Measurements from ENCODE around the gene SP140L. TPM values are rescaled to one million over a fixed set of nuclear protein-coding genes. Genes with fewer than 3 reads are reported as not detected.

Gene SP140L
- total and polyA plus RNA-seq, 2 experiments from 2014 or later, result 8.0 to 11.5 TPM

GRCh38 chr2:230343747-230344146, 16.8 kb downstream of the SP140L start:
- Histone ChIP-seq H3K4me3 (no peak overlapping the region), H3K36me3 (ENCODE audit: low read depth) (peaks cover 13% of the 10 kb centered on the region), H3F3A (ENCODE audit: insufficient read depth) (peaks cover 10% of the 10 kb centered on the region; the same call in 1 of the 2 replicates), H3K9me3 (ENCODE audit: low read depth) (no peaks in the 10 kb centered on the region), H3K27me3 (replicated peaks; ENCODE audit: insufficient read depth) (no peaks in the 10 kb centered on the region), H3K27ac (no peak overlapping the region), H3K9ac (no peak overlapping the region), H3K9me2 (ENCODE audit: insufficient read depth) (no peaks in the 10 kb centered on the region), H3K4me1 (ENCODE audit: insufficient read depth) (no peaks in the 10 kb centered on the region), H2AFZ (no peak overlapping the region), H4K20me1 (ENCODE audit: insufficient read depth) (peaks cover 7% of the 10 kb centered on the region), H3K79me2 (ENCODE audit: insufficient read depth) (peaks cover 50% of the 10 kb centered on the region), H3K4me2 (ENCODE audit: unreplicated experiment) (no peak overlapping the region)
- TF ChIP-seq EZH2 (IDR thresholded peaks at IDR 0.05; ENCODE audit: insufficient read depth, poor library complexity, severe bottlenecking) (no peak), EZH2phosphoT487 (IDR thresholded peaks at IDR 0.05; ENCODE audit: insufficient read depth, low read depth) (0 out of 2 replicates have a peak, but pooled peaks have one; percentile 52)
- WGBS, 2 experiments (ENCODE audit: low coverage in 1 of 2, low lambda C conversion rate in 2 of 2, missing lambda C conversion rate in 2 of 2), result 28 to 34% methylated on average over 1 of the region's 1 CpG
- DNase-seq, result peak; percentile 30
- in situ Hi-C loops (cut with MboI), result no loop called here

- in situ Hi-C loops (cut with MboI), result no loop called here
- H3K4me2 ChIP-seq (ENCODE audit: unreplicated experiment), result no peak overlapping the region
- H3K27me3 ChIP-seq (replicated peaks; ENCODE audit: insufficient read depth), result no peaks in the 10 kb centered on the region
- 97 to 100% methylated on average over 1 of the region's 1 CpG for WGBS, 2 experiments (ENCODE audit: low coverage in 1 of 2, low lambda C conversion rate in 2 of 2, missing lambda C conversion rate in 2 of 2)
- H3K79me2 ChIP-seq (ENCODE audit: insufficient read depth), result peaks cover 72% of the 10 kb centered on the region
- H3K9me2 ChIP-seq (ENCODE audit: insufficient read depth), result no peaks in the 10 kb centered on the region
- H3K27ac ChIP-seq, result no peak overlapping the region
- no peak overlapping the region for H3K9ac ChIP-seq
- H4K20me1 ChIP-seq (ENCODE audit: insufficient read depth), result peaks cover 7% of the 10 kb centered on the region
- peaks cover 14% of the 10 kb centered on the region for H3K36me3 ChIP-seq (ENCODE audit: low read depth)
- no peak overlapping the region for H2AFZ ChIP-seq
- H3K4me3 ChIP-seq, result no peak overlapping the region
- TF ChIP-seq EZH2 (IDR thresholded peaks at IDR 0.05; ENCODE audit: insufficient read depth, poor library complexity, severe bottlenecking) (no peak), EZH2phosphoT487 (IDR thresholded peaks at IDR 0.05; ENCODE audit: insufficient read depth, low read depth) (no peak)
- no peaks in the 10 kb centered on the region for H3K9me3 ChIP-seq (ENCODE audit: low read depth)
- no peak for DNase-seq
- peaks cover 10% of the 10 kb centered on the region; the same call in 1 of the 2 replicates for H3F3A ChIP-seq (ENCODE audit: insufficient read depth)
- H3K4me1 ChIP-seq (ENCODE audit: insufficient read depth), result no peaks in the 10 kb centered on the region
Measured at GRCh38 chr2:230346465-230346864, 19.5 kb downstream of the SP140L start.

- WGBS, 2 experiments (ENCODE audit: low coverage in 1 of 2, low lambda C conversion rate in 2 of 2, missing lambda C conversion rate in 2 of 2), result 68 to 71% methylated on average over 1 of the region's 1 CpG
- H3K4me2 ChIP-seq (ENCODE audit: unreplicated experiment), result no peak overlapping the region
- peaks cover 14% of the 10 kb centered on the region for H3K36me3 ChIP-seq (ENCODE audit: low read depth)
- no peaks in the 10 kb centered on the region for H3K9me2 ChIP-seq (ENCODE audit: insufficient read depth)
- peak; percentile 10 for DNase-seq
- peaks cover 72% of the 10 kb centered on the region for H3K79me2 ChIP-seq (ENCODE audit: insufficient read depth)
- H3K9ac ChIP-seq, result no peak overlapping the region
- no peaks in the 10 kb centered on the region for H3K27me3 ChIP-seq (replicated peaks; ENCODE audit: insufficient read depth)
- TF ChIP-seq EZH2 (IDR thresholded peaks at IDR 0.05; ENCODE audit: insufficient read depth, poor library complexity, severe bottlenecking), result no peak
- no peak for TF ChIP-seq EZH2phosphoT487 (IDR thresholded peaks at IDR 0.05; ENCODE audit: insufficient read depth, low read depth)
- no peak overlapping the region for H3K27ac ChIP-seq
- H2AFZ ChIP-seq, result no peak overlapping the region
- H3K9me3 ChIP-seq (ENCODE audit: low read depth), result no peaks in the 10 kb centered on the region
- peaks cover 7% of the 10 kb centered on the region for H4K20me1 ChIP-seq (ENCODE audit: insufficient read depth)
- no peaks in the 10 kb centered on the region for H3K4me1 ChIP-seq (ENCODE audit: insufficient read depth)
- peaks cover 10% of the 10 kb centered on the region; the same call in 1 of the 2 replicates for H3F3A ChIP-seq (ENCODE audit: insufficient read depth)
- in situ Hi-C loops (cut with MboI), result no loop called here
- no peak overlapping the region for H3K4me3 ChIP-seq
Measured at GRCh38 chr2:230346921-230347533, 20.0 kb downstream of the SP140L start.

- peaks cover 10% of the 10 kb centered on the region; the same call in 1 of the 2 replicates for H3F3A ChIP-seq (ENCODE audit: insufficient read depth)
- H3K4me1 ChIP-seq (ENCODE audit: insufficient read depth), result no peaks in the 10 kb centered on the region
Measured at GRCh38 chr2:230347659-230348305, 20.8 kb downstream of the SP140L start.

More at GRCh38 chr2:230347659-230348305, 20.8 kb downstream of the SP140L start:
- Histone ChIP-seq H3K27me3 (replicated peaks; ENCODE audit: insufficient read depth) (no peaks in the 10 kb centered on the region), H3K27ac (no peak overlapping the region), H3K36me3 (ENCODE audit: low read depth) (peaks cover 14% of the 10 kb centered on the region), H3K9ac (no peak overlapping the region), H3K9me3 (ENCODE audit: low read depth) (no peaks in the 10 kb centered on the region), H3K9me2 (ENCODE audit: insufficient read depth) (no peaks in the 10 kb centered on the region), H3K4me3 (no peak overlapping the region), H4K20me1 (ENCODE audit: insufficient read depth) (peaks cover 7% of the 10 kb centered on the region), H3K79me2 (ENCODE audit: insufficient read depth) (peaks cover 69% of the 10 kb centered on the region), H3K4me2 (ENCODE audit: unreplicated experiment) (no peak overlapping the region), H2AFZ (no peak overlapping the region)
- DNase-seq, result no peak
- in situ Hi-C loops (cut with MboI), result no loop called here
- 89 to 94% methylated on average over 6 of the region's 6 CpGs for WGBS, 2 experiments (ENCODE audit: low coverage in 1 of 2, low lambda C conversion rate in 2 of 2, missing lambda C conversion rate in 2 of 2)
- no peak for TF ChIP-seq EZH2 (IDR thresholded peaks at IDR 0.05; ENCODE audit: insufficient read depth, poor library complexity, severe bottlenecking)
- TF ChIP-seq EZH2phosphoT487 (IDR thresholded peaks at IDR 0.05; ENCODE audit: insufficient read depth, low read depth), result no peak
